Muscle of leg (tissue), 11 donors: Measurements from ENCODE around the gene NOSTRIN. TPM values are rescaled to one million over a fixed set of nuclear protein-coding genes. Genes with fewer than 3 reads are reported as not detected.
"Not testable (repeated sequence)": the region's sequence is repeated elsewhere in the genome, so short reads cannot be mapped to it uniquely, and the experiment has no call there.

Experiments
- DNase-seq: peaks from one replicate; pipeline ENCODE4 v3.0.0; 2013
- H3K27ac ChIP-seq: one replicate; pipeline ENCODE4 v1.5.1; 2013; ENCODE audit warnings: mild to moderate bottlenecking, low read length, control low read depth
- H3K27me3 ChIP-seq: one replicate; pipeline ENCODE4 v1.6.1; 2013; ENCODE audit warnings: low read length; ENCODE audit not compliant: control insufficient read depth, insufficient read depth
- H3K36me3 ChIP-seq: one replicate; pipeline ENCODE4 v1.6.1; 2013; ENCODE audit warnings: low read length; ENCODE audit not compliant: control insufficient read depth, insufficient read depth
- H3K4me1 ChIP-seq: one replicate; pipeline ENCODE4 v1.6.1; 2013; ENCODE audit warnings: low read length; ENCODE audit not compliant: control insufficient read depth, insufficient read depth
- H3K4me3 ChIP-seq: one replicate; pipeline ENCODE4 v1.5.1; 2013; ENCODE audit warnings: low read length, control low read depth
- H3K9me3 ChIP-seq: replicated peaks from 2 replicates; pipeline ENCODE4 v1.6.1; 2013; ENCODE audit warnings: low read depth, low read length; ENCODE audit not compliant: control insufficient read depth
- WGBS: methylation state at CpG from one replicate; pipeline ENCODE4 v1.1.5; 2013; ENCODE audit warnings: missing lambda C conversion rate; ENCODE audit not compliant: insufficient coverage; 5-methylcytosine and 5-hydroxymethylcytosine counted together
- polyA plus RNA-seq, 8 donors: library from polyadenylated mRNA; unstranded; fragments of 120-200 nt; gene quantifications; one replicate each; pipeline versions ENCODE4 v1.2.1 to v1.2.3, GENCODE V29; 2013; ENCODE audit warnings: inconsistent platforms in 1 of 8, low replicate concordance in 1 of 8; ENCODE audit not compliant: insufficient read length in 8 of 8, insufficient read depth in 1 of 8
- total RNA-seq: library from RNA; stranded (reverse); fragments of 120-200 nt; gene quantifications from one replicate; pipeline ENCODE4 v1.2.4, GENCODE V29; 2013

NOSTRIN gene
- total and polyA plus RNA-seq, 9 donors, result 7.7 to 15.1 (median 10.2) TPM

GRCh38 chr2:168848225-168848624 lies 45.8 kb downstream of the NOSTRIN start:
- no peaks in the 10 kb centered on the region for H3K4me1 ChIP-seq
- no peaks in the 10 kb centered on the region for H3K27me3 ChIP-seq
- no peaks in the 10 kb centered on the region for H3K9me3 ChIP-seq
- WGBS, result 17% methylated on average over 1 of the region's 3 CpGs
- DNase-seq, result peak; percentile 5
- H3K4me3 ChIP-seq, result no peak overlapping the region
- H3K36me3 ChIP-seq, result peaks cover 3% of the 10 kb centered on the region
- H3K27ac ChIP-seq, result no peak overlapping the region

DNA sequence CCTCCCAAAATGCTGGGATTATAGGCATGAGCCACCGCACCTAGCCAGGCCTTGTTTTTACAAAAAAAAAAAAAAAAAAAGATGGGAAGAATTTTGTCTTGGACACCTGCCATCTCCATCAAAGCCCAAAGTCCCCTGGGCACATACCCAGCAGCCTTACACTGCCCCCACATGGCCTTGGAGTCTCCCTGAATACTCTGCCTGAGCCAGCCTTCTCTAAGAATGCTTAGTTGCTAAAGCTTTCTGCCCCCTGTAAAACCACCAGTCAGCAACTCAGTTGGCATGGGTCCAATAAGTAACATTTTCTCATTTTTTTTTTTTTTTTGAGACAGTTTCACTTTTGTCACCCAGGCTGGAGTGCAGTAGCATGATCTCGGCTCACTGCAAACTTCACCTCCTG lies 47.2 kb downstream of the NOSTRIN start:
- H3K27me3 ChIP-seq, result no peaks in the 10 kb centered on the region
- H3K27ac ChIP-seq, result no peak overlapping the region
- H3K4me1 ChIP-seq, result no peaks in the 10 kb centered on the region
- H3K36me3 ChIP-seq, result peaks cover 3% of the 10 kb centered on the region
- peak; percentile 36 for DNase-seq
- WGBS, result no CpG with 5 or more reads among the region's 2 CpGs
- H3K4me3 ChIP-seq, result no peak overlapping the region
- no peaks in the 10 kb centered on the region for H3K9me3 ChIP-seq

DNA sequence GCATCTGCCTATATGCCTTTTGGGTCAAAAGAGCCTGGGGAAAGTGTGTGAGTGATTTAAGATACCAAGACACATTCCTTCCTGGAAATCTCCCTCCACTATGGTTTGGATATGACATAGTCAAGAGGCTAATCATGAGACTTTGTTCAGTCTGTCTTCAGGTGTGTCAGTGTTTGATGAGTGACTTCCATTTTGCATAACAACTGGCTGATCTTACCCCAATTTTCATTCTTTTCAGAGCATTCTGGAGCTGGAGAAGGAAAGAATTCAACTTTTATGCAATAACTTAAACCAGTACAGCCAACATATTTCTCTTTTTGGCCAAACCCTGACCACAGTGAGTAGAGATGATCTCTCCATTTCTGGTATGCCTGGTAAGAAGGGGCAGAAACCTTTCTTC lies 48.4 kb downstream of the NOSTRIN start:
- H3K4me3 ChIP-seq, result no peak overlapping the region
- H3K27me3 ChIP-seq, result no peaks in the 10 kb centered on the region
- no peak overlapping the region for H3K27ac ChIP-seq
- no peaks in the 10 kb centered on the region for H3K4me1 ChIP-seq
- no peaks in the 10 kb centered on the region for H3K9me3 ChIP-seq
- peaks cover 3% of the 10 kb centered on the region for H3K36me3 ChIP-seq
- DNase-seq, result no peak

- H3K4me1 ChIP-seq, result no peaks in the 10 kb centered on the region
- H3K27me3 ChIP-seq, result no peaks in the 10 kb centered on the region
- no peaks in the 10 kb centered on the region for H3K9me3 ChIP-seq
- WGBS, result no CpG with 5 or more reads among the region's 5 CpGs
- peaks cover 3% of the 10 kb centered on the region for H3K36me3 ChIP-seq
- H3K4me3 ChIP-seq, result no peak overlapping the region
- DNase-seq, result peak; percentile 19
- no peak overlapping the region for H3K27ac ChIP-seq
Observed at GRCh38 chr2:168851674-168852320, 49.4 kb downstream of the NOSTRIN start.

DNA sequence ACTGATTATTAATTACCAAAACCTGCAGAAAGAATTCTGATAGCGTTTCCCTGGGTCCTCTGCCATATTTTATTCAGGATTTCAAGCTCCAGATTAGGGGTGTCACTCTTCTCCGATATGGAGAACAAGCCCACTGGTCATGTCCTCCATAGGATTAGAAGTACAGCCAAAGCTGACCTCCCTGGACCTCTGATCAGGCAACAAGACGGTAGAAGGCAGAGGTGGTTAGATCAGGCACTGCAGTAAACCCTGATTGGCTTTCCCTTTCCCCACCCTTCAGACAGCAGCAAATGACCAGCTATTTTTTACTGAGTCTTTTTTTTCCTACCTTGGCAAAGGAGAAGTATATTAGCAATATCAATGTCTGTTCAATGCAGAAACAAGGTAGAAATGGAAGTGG lies 50.0 kb downstream of the NOSTRIN start:
- no peak overlapping the region for H3K27ac ChIP-seq
- WGBS, result no CpG with 5 or more reads among the region's 3 CpGs
- H3K4me3 ChIP-seq, result no peak overlapping the region
- no peaks in the 10 kb centered on the region for H3K9me3 ChIP-seq
- no peaks in the 10 kb centered on the region for H3K27me3 ChIP-seq
- H3K4me1 ChIP-seq, result no peaks in the 10 kb centered on the region
- H3K36me3 ChIP-seq, result peaks cover 3% of the 10 kb centered on the region
- DNase-seq, result no peak

GRCh38 chr2:168853471-168853870 lies 51.0 kb downstream of the NOSTRIN start:
- peaks cover 6% of the 10 kb centered on the region for H3K36me3 ChIP-seq
- WGBS, result no CpG with 5 or more reads among the region's 1 CpG
- no peak overlapping the region for H3K4me3 ChIP-seq
- no peak for DNase-seq
- no peaks in the 10 kb centered on the region for H3K27me3 ChIP-seq
- no peak overlapping the region for H3K27ac ChIP-seq
- no peaks in the 10 kb centered on the region for H3K9me3 ChIP-seq
- H3K4me1 ChIP-seq, result no peaks in the 10 kb centered on the region

- Histone ChIP-seq H3K4me1 (no peaks in the 10 kb centered on the region), H3K27me3 (no peaks in the 10 kb centered on the region), H3K27ac (no peak overlapping the region), H3K9me3 (no peaks in the 10 kb centered on the region), H3K4me3 (no peak overlapping the region), H3K36me3 (peaks cover 6% of the 10 kb centered on the region)
- DNase-seq, result no peak
- 100% methylated on average over 1 of the region's 5 CpGs for WGBS
Observed at GRCh38 chr2:168854651-168855050, 52.2 kb downstream of the NOSTRIN start.

GRCh38 chr2:168855601-168856000 lies 53.2 kb downstream of the NOSTRIN start:
- H3K9me3 ChIP-seq, result no peaks in the 10 kb centered on the region
- no peak for DNase-seq
- no peak overlapping the region for H3K27ac ChIP-seq
- peaks cover 4% of the 10 kb centered on the region for H3K36me3 ChIP-seq
- no peaks in the 10 kb centered on the region for H3K27me3 ChIP-seq
- no peaks in the 10 kb centered on the region for H3K4me1 ChIP-seq
- WGBS, result no CpG with 5 or more reads among the region's 3 CpGs
- no peak overlapping the region for H3K4me3 ChIP-seq

DNA sequence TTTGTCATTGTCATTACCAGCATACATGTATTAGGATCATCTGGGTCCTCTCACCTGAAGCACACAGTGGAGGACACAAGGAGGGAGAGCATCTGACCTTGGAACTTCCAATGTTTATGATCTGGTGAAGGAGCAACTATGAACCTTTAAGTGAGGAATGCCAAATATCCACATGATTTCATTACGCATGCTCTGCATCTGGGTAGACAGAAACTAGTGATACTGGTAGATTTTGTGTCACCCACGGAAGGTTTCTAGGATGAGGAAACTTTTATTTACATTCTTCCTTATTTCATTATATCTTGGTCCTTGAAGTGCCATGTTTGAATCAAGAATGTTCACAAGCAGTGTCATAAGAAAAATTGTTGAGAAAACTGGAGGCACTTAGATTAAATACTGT lies 55.7 kb downstream of the NOSTRIN start:
- no peak for DNase-seq
- Histone ChIP-seq H3K27me3 (no peaks in the 10 kb centered on the region), H3K9me3 (no peaks in the 10 kb centered on the region), H3K4me3 (no peak overlapping the region), H3K27ac (no peak overlapping the region), H3K4me1 (no peaks in the 10 kb centered on the region), H3K36me3 (peaks cover 6% of the 10 kb centered on the region)
- WGBS, result no CpG with 5 or more reads among the region's 2 CpGs

- WGBS, result no CpG with 5 or more reads among the region's 1 CpG
- not testable (repeated sequence) for H3K4me1 ChIP-seq, DNase-seq, H3K9me3 ChIP-seq, H3K27ac ChIP-seq, H3K27me3 ChIP-seq, H3K4me3 ChIP-seq
- peaks cover 13% of the 10 kb centered on the region for H3K36me3 ChIP-seq
Observed at GRCh38 chr2:168867164-168867563, 64.7 kb downstream of the NOSTRIN start.

DNA sequence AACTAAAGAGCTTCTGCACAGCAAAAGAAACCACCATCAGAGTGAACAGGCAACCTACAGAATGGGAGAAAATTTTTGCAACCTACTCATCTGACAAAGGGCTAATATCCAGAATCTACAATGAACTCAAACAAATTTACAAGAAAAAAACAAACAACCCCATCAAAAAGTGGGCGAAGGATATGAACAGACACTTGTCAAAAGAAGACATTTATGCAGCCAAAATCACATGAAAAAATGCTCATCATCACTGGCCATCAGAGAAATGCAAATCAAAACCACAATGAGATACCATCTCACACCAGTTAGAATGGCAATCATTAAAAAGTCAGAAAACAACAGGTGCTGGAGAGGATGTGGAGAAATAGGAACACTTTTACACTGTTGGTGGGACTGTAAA lies 67.9 kb downstream of the NOSTRIN start:
- no CpG with 5 or more reads among the region's 1 CpG for whole genome bisulfite sequencing
- not testable (repeated sequence) for H3K4me3 ChIP-seq, H3K4me1 ChIP-seq, H3K27me3 ChIP-seq, H3K36me3 ChIP-seq, DNase-seq, H3K27ac ChIP-seq, H3K9me3 ChIP-seq
